ENCODE results near the gene FOSL1.

The FOSL1 gene

DNA sequence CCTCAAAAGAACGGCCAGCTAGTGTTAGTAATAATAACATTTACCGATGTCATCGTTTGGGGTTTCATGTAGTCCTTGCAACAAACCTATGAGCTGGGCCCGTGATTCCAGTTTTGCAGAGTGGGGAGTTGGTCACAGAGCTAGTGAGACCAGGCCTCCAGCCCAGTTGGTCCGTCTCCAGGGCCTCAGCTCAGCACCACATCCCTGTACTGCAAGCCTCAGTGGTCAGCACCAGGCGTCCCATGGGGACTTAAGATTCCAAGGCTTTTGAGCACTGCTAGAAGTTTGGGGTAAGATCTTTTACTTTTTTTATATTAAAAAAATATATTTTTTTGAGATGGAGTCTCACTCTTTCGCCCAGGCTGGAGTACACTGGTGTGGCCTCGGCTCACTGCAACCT lies 44.0 kb upstream of the FOSL1 start:
- no peak for TF ChIP-seq CTCF (IDR thresholded peaks at IDR 0.05)

DNA sequence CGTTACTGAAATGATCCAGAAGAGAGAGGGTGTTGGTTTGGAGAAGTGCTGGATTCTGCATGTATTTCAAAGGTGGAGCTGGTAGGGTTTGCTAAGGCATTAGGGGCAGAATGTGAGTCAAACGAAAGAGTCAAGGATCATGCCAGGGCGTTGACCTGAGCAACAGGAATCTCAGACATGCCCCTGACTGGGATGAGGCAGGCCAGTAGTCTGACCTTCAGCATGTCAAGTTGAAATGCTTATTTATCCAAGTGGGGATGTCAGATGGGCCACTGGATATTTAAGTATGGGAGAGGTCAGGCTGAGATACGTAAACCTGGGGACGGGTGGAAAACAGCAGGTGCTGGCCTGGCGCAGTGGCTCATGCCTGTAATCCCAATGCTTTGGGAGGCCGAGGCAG lies 42.3 kb upstream of the FOSL1 start:
- no peak for TF ChIP-seq CTCF (IDR thresholded peaks at IDR 0.05)

GRCh38 chr11:65941720-65942310 lies 41.6 kb upstream of the FOSL1 start:
- TF ChIP-seq CTCF (IDR thresholded peaks at IDR 0.05), result no peak

- TF ChIP-seq CTCF (IDR thresholded peaks at IDR 0.05), result no peak
Observed at GRCh38 chr11:65937766-65938165, 37.6 kb upstream of the FOSL1 start.

DNA sequence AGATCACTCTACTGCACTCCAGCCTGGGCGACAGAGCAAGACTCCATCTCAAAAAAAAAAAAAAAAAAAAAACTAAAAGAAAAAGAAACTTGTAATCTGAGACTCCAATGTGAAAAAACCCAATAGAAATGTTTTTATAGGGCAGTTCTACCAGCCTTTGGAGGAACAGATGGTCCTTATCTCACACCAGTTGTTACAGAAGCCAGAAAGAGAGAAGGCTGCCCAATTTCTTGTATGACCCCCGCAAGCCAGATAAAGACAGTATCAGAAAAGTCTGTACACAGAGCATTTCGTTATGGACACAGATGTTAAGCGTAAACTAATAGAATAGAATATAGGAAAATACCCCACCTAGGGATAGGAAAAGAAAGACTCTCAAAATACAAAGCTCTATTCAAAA lies 33.8 kb upstream of the FOSL1 start:
- TF ChIP-seq CTCF (IDR thresholded peaks at IDR 0.05), result no peak

DNA sequence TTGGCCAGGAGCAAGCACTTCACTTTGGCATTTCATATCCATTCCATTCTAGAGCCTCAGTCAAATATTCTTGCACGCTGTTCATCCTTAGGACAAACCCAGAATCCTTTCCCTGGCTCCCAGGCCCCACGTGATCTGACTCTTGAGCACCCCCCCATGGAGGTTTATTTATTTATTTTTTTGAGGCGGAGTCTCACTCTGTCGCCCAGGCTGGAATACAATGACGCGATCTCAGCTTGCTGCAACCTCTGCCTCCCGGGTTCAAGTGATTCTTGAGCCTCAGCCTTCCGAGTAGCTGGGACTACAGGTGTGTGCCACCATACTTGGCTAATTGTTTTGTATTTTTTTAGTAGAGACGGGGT lies 32.4 kb upstream of the FOSL1 start:
- TF ChIP-seq CTCF (IDR thresholded peaks at IDR 0.05), result no peak

DNA sequence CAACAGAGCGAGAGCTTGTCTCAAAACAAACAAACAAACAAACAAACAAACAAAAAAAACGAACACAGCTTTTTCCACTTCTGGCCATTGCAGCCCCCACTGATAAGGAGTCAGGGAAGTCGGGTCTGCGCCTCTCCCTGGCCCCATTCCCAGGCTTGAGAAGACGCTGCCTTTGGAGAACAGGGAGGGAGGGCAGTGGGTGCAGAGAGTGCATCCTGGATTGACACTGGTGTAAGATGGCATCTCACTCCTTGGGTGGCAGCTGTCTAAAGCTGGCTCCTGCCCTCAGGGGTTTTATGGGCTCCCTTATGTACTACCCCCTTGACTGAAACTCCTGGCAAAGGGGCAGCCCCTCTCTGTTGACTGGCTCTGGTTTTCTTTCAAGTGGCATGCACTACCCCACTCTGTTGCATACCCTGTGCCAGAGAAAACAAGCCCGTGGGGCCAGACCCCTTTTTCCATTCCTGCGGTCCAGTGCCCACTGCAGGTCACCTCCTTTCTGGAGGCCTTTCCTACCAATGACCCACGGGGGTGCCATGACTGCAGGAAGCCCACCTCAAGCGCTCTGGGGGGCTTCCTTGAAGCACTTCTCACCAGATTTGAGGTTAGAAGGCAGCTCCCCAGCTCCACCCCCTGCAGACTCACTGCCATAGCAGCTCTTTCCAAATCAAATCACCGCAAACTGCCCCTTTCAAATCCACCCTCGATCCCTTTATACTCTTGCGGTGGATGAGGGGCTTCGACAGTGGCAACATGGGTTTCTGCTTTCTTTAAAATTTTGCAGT lies 31.8 kb upstream of the FOSL1 start:
- no peak for TF ChIP-seq CTCF (IDR thresholded peaks at IDR 0.05)
